CD4-positive, alpha-beta T cell treated with Interleukin-6 at 100 ng/mL for 8 hours (primary cell): ENCODE results near the gene SLC66A2.
"Not testable (repeated sequence)": the region's sequence is repeated elsewhere in the genome, so short reads cannot be mapped to it uniquely, and the experiment has no call there.

ENCODE experiments used
- DNase-seq: peaks from one replicate; pipeline ENCODE4 v3.0.0-alpha.2; 2020; ENCODE audit warnings: mixed read lengths, low spot score

SLC66A2 gene

DNA sequence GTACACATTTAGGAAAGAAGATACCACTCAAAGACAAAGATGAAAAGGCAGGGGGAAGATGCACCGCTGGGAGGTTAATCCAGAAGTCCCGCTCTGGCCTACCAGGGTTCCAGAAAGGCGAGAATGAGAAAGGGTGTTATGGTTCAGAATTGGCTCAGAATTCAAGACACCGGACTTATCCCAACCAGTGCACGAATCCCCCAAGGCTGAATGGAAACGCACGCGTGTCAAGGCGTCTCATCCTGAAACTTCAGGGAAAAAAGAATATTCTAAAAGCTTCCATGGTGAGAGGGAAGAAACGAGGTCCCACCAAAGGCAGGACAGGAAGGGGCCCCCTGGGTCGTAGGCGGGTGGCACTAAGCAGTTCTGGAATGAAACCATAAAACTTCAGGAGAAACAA, 71.9 kb downstream of the SLC66A2 start:
- no peak for DNase-seq

DNA sequence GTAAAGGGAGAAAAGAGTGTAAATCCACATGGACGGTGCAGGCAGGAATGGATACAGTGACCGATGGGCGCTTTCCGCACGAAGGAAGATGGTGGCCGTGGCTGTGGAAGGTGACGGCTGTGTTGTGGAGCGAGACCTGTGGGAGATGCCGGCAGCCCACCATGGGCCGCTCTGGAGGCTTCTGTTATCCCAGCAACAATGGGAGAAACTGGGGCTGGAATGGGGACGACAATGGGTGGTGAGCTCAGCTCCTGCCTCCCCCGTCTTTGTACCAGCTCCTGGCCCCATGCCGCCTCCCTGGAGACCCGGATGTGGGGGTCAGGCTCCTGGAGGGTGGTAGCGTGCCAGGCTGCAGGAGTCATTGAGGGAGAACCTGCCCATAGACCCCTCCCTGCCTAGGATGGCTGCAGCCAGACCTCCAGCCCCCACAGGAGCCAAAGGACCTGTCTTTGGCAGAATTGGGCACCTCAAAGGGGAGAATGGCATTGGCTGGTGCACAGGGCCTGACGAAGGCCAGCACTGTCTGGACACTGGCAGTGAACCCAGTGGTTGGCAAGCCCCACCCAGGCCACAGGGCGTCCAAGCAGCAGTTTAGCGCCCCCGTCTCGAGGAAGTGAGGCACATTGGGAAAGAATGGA, 72.6 kb downstream of the SLC66A2 start:
- no peak for DNase-seq

DNA sequence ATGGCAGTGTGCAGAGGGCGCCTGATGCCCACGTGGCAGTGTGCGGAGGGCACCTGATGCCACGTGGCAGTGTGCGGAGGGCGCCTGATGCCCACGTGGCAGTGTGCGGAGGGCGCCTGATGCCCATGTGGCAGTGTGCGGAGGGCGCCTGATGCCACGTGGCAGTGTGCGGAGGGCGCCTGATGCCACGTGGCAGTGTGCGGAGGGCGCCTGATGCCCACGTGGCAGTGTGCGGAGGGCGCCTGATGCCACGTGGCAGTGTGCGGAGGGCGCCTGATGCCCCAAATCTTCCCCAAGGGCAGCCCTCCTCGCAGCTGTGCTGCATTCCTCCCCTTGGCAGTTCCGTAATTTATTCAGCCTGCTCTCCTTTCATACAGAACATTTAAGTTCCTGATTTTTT, 73.2 kb downstream of the SLC66A2 start:
- not testable (repeated sequence) for DNase-seq

DNA sequence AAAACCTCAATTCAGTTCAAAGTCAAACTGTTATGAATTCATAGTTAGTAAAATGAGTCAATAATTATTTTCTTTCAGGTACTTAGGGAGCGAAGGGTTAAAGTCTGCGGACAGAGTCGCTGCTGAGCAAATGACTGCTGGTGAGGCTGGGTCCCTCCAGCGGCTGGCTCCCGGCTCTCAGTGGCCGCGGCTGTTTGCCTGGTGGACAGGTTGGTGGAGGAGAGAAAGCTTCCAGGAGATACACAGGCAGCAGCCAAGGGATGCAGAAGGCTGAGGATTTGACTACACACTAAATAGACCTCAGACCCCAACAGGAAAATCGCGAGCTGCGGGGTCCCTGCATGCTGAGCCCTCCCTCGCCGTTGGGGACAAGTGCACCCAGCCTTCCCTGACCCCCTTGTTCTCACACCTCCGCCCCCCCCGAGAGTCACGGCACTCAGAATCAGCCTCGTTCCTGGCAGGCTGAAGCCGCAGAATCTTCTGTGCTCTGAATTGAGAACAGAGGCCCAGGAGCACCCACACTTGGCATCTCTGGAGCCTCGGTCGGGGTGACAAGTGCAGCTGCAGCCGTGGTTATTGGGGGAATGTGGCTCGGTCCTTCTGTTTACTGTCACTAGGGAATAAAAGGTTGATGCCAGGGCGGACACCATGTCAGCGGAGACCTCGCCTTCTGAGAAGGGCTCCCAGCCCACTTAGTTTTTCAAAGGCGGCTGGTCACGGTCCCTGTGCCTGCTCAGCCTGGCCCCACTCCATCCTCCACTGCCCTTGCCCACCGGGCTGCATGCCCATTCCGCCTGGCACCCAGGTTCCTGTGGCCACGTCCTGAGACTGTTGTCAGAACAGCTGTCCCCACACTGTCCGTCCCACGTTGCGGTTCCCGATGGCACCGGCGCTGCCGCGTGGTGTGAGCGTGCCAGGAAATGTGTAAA, 74.0 kb downstream of the SLC66A2 start:
- no peak for DNase-seq

DNA sequence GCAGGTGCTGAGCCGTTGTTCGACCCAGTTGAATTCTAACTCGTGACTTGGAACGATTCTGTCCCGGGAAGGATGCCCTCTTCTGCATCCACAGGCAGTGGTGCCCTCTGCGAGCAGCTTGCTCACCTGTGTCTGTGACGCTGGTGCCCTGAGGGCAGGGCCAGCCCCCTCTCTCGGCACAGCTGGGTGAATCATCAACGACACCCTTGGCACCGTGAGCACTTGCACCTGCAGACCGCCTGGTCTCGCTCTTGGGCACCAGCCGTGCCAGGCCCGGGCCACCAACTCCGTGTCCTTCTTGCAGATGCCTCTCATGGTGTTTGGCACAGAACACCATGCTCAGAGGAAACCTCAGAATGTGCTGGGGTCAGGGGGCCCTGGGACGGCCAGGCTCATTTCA, 75.0 kb downstream of the SLC66A2 start:
- DNase-seq: no peak

DNA sequence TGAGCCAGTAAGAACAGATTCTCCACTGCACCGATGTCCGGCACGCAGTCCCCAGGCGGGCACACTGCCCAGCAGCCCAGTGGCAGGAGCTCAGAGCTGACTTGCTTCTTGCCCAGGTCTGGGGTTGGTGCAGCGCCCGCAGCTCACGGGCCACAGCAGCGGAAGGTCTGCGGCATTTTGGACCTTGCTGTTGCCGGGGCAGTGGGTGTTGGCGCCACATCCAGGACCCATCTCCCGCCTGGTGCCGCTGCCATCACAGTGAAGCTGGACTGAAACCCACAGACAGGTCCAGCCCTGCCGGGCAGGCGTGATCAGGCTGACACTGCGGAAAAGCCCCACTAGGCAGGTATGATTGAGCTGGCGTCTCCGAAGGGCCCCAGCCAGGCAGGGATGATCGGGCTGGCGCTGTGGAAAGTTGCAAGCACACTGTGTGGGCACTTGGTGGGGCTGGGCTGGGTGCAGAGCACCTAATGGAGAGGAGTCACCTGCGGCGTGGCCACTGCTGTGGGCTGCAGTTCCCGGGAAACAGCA, 75.5 kb downstream of the SLC66A2 start:
- DNase-seq: no peak

DNA sequence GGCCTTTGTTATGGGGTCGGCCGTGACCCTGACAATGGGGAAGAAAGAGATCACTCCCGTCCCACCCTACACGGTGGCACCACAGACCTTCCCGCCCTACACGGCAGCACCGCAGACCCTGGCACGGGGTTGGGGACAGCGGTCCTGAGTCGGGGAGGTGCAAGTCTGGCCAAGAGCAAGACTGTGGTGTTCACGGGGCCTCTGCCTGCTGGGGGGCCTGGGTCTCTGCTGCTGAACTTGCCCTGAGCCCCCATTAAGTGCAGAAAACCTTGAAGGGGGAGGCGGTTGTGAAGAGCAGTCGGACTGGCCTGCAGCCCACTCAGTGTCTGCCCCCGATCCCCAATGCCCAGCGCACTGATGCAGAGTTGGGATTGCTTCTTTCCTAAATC, 75.9 kb downstream of the SLC66A2 start:
- no peak for DNase-seq

DNA sequence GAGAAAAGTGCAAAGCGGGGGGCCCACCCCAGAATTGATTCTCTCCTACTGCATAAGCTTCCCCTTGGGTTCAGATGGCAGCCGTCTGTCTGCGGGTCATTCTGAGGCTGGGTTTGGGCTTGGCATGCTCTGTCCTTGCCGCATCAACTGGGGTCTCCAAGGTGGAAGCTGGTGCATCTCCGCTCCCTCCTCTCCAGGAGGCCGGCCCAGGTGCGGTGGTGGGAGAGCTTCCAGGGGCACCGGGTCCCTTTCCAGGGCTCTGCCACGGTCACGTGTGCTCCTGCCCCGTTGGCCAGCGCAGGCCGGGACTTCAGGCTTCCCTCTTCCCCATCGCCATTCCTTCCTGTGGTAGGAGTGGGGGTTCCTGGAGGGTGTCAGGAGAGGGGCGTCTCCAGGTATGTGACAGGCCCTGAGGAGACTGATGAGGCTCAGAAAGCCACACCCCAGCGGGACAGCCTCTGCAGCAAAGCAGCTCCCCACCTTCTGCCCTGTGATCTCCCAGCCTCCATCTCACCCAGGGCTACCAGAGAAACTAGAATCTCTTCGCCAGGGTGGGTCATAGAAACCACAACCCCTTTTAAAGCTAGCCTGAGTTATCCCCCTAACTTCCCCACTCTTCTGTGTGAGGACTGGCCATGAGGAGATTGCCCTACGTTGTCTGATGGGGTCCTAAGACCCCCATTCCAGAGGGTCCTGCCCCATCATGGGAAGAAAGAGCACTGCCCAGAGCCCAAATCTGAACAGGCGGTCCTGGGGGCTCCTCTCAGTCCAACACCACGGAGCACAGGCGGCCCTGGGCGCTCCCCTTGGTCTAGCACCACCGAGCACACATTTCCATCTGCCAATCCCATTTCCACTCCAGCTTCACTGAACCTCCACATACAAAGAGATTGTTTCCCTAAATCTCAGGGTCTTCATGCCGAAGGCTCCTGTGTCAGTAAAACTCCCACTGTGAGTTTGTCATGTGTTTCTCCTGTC, 76.6 kb downstream of the SLC66A2 start:
- no peak for DNase-seq

DNA sequence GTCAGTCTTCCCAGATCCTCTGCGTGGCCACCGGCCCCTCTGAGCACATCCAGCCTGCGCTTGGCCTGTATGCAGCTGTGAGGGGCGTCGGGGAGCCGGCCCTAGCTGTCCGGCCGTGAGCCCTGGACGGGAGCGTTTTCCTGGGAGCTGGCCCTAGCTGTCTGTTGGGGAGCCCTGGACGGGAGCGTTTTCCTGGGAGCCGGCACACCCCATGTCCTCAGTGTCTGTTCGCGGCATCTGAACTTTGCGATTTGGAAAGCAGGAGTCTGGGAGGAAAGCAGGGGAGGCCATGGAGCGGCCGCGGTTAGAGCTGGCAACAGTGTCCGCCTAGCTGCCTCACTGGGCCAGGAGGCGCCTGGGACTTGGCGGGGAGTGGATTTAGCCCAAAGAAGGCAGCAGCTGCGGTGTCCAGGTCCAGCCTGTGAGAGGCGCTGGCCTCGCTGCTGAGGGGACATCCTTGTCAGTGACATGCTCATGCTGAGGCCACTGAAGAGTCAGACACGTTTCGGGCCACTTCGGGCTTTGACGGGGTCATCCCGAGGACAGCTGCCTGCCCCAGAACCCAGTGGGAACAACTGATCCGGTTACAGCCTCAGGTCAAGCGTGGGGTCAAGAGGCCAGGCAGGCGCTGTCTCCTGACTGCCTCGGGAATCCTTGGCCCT, 77.9 kb downstream of the SLC66A2 start:
- no peak for DNase-seq

DNA sequence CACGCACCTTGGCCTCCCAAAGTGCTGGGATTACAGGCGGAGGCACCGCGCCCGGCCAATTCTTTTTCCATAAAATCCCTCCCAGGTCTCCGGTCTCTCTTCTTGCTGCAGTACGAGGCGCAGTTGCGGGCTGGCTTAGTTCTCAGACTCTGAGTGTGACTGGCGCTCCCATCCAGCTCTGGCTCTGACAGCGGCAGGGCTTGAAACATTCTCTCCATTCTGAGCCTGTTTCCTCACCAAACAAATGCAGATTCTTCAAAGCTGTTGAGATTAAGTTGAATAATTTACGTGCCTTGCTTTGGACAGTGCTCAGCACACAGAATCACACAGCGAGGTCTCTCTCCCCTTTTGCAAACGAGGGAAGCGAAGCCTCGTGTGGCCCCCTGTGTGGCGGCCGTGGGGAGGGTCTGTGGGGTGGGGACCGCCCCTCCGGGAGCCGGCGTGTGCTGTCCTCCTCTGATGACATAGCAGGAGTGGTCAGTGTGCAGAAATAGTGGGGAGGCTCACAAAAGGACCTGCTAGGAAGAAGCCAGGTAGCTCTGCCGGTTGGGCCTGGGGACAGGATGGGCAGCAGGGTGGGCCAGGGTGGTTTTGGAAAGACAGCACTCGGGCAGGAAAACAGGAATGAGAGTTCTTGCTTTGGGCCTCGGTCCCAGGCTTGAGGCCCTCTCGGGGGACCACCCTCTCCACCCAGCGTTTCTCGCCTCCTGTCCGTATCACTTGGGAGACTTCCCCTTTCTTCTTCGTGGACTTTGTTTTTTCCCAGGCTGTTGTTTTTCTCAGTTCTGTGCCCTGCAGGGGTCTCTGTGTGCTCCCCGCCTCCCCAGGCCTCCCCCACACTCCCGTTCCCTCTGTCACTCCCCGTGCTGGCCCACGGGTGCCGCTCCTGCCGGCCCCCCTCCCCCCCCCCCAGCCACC, 78.7 kb downstream of the SLC66A2 start:
- DNase-seq: no peak

DNA sequence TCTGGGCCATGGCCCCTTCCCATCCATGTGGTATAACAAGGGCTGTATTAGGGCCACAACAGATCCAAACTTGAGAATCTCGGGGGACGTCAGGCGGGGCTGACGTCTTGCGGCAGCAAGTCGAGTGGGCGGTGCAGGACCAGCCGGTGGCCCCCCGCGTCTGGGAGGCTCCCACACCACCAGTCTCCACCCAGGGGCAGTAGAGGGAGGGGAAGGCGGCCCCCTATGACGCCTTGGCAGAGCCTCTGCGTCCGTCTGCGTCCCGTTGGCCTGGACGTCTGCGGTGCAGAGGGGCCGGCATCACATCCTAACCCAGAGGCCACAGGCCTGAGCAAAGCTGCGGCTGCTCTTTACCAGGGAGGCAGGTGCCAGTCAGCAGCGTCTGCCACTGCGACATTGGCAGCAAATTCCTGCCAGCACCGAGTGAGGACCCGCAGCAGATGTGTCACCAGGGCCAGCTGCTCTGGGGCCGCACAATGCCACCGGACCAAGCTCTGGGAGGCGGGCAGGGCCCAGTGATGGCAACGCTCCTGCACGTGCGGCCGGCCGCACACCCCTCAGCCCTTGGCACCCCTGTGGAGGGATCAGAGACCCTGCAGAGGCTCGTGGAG, 79.9 kb downstream of the SLC66A2 start:
- DNase-seq: no peak

DNA sequence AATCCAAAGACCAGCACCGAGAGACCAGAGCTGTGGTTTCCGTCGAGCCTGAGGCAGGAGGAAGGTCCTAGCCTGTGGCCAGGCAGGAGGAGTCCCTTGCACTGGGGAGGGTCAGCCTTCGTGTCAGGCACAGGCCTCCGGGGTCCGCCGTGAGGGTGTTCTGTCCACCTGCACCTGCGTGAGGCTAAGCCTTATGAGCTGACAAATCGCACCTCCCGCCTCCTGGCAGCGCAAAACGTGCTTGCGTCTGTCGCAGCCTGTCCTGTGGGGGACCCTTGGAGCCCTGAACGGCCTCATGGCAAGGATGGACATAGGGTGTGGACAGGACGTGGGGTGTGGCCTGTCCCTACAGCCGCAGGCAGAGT, 80.4 kb downstream of the SLC66A2 start:
- DNase-seq: no peak

DNA sequence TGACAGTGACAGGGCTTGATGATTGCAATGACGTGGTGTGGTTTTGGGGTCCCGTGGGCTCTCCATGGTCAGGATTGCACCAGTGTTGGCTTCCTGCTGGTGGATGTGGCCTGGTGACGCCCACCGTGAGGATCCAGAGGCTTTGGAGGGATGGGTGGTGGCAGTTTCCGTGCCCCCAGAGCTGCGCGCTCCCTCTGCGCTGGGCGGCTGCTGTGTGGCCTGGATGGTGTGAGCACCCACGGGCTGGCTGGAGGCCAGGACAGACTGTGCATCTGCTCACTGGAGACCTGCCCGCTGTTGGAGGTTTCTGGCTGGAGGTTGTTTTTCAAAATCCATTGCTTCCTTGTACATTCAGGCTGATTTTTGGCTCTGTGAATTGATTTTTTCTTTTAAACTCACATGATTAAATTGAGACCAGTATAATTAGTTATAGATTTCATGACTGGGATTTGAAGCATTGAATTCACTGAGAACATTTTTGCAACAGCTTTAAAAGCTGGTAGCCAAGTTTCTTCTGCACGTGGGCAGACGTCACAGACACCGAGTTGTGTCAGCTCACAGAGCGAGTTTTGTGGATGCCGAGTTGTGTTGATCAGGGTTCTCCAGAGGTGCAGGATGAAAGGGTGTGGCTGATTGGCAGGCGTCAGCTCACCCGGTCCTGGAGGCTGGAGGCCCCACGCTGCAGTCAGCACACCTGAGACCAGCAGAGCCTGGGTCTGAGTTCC, 81.0 kb downstream of the SLC66A2 start:
- DNase-seq: no peak

DNA sequence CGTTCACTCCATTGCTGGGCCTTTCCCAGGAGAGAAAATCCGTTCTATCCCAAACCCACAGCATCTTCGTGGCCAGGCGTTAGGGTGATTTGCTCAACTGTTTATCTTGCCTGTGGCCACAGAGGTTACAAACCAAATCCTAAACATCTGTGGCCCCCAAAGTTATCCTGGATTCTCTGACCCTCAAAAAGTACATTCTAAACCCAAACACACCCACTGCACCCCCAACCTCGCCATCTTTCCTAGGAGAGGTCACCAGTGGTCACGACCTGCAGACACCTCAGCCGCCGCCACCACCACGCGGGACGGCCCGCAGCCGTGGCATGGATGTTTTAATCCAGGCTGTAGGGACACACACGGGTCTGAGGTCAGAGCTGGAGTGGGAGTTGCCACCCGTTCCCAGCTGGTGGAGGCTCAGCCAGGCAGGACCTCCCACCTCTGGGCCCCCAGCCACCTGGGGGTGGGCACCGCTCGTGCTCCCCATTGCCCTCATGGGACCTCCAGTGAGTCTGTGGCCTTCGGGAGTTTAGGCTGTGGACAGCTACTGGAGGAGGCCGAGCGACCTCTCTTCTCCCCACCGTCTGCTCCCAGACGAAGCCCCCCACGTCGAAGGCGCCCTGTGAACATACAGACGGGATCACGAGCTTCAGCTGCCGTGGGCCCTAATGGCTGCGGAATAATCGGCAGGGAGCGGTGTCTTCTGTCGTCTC, 81.7 kb downstream of the SLC66A2 start:
- no peak for DNase-seq

DNA sequence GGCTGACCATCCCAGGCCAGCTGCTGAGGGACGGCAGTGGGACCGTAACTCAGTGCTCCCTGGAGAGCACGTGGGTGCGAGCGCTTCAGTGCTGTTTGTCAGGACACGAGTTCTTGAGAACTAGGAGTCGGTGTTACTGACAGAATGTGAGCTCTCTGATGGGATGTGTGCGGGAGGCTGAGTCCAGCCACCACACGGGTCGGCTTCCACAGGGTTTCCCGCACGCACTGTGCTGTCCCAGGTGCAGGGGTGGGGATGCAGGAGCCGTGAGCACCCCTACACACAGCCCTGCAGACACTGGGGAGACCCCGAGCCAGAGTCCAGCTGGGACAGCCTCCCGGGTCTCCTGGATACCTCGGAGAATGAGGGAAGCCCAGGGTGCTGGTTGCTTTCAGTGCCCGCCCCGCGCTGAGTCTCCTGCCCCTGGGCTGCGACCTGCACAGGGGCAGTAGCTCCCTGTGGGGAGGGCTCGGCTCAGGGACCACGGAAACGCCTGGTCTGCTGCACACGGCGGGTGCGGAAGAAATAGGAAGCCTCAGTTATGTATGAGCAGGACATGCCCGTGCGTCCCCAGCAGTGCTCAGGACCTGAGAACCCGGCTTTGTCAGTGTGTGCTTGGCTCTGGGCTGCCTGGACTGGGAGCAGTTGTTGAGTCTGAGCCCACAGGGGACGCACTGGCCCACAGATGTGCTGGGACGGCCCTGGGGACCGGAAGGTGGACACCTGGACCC, 82.5 kb downstream of the SLC66A2 start:
- no peak for DNase-seq

DNA sequence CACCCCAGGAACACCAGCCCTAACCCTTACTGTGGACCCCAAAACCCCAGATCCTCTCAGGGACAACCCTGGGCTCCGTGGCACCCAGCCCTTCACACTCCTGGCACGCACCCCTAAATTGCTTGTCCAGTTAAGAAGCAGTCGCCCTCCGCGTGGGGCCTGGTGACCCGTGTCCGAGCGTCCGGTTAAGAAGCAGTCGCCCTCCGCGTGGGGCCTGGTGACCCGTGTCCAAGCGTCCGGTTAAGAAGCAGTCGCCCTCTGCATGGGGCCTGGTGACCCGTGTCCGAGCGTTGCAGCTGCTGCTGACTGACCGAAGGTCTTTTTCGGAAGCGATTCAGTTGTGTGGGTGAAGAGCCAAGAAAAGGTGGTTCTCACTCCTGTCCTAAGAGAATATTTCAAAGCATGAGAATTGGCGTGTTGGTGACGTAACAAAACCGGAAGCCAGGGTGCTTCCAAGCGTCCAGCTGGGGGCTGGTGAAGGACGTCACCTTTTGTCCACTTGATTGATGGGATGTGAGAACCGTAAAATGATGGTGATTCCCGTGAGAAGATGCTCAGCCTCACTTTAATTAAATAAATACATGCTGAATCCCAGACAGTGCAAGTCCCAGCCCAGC, 83.2 kb downstream of the SLC66A2 start:
- no peak for DNase-seq

DNA sequence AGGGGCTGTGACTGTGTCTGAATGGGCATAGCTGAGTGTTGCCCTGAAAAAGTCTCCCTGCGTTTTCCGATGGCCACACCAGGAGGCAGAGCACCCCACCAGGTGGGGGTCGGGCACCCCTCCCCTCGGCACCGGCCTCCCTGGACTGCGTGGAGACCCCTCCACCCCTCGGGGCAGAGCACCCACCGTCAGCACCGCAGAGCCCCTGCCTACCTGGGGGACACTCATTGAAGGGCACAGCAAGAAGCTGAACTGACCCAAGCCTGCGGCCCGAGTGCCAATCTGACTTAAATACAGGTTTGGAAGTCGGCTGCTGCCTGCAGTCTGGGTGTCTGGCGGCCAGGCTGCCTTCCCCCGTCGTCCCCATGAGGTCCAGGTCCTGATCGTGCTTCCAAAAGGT, 83.8 kb downstream of the SLC66A2 start:
- no peak for DNase-seq
